Measurements from ENCODE around the gene BCL7C. TPM values are rescaled to one million over a fixed set of nuclear protein-coding genes. Genes with fewer than 3 reads are reported as not detected.

Gene BCL7C
- total RNA-seq, 1 donor from 2014 or later, result 46.3 TPM

DNA sequence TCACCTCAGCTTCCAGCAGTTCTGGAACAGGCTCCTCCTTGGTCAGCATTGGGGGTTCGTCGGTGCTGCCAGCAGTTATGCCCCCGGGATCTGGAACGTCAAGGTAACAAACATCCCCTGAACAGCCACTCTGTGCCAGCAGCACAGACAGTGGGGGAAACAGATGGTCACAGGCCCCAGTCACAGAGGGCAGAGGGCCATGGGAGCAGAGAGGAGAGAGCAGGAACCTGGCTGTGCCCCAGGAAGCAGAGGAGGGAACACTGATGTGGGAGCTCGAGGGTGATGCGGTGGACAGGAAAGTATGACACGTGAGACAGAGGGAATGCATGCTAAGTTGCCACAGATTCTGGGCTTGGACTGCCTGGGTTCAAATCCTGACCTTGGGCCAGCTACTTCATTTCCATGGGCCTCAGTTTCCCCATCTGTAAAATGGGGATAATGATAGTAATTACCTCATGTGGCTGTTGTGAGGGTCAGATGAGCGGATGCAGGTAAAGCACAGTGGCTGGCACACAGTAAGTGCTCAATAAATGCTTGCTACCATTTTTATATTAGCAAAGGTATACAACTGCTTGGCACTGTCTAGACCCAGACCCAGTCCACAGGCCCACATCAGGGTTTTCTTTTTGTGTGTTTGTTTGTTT lies 4.9 kb downstream of the BCL7C start:
- TF ChIP-seq, protein P1, sequence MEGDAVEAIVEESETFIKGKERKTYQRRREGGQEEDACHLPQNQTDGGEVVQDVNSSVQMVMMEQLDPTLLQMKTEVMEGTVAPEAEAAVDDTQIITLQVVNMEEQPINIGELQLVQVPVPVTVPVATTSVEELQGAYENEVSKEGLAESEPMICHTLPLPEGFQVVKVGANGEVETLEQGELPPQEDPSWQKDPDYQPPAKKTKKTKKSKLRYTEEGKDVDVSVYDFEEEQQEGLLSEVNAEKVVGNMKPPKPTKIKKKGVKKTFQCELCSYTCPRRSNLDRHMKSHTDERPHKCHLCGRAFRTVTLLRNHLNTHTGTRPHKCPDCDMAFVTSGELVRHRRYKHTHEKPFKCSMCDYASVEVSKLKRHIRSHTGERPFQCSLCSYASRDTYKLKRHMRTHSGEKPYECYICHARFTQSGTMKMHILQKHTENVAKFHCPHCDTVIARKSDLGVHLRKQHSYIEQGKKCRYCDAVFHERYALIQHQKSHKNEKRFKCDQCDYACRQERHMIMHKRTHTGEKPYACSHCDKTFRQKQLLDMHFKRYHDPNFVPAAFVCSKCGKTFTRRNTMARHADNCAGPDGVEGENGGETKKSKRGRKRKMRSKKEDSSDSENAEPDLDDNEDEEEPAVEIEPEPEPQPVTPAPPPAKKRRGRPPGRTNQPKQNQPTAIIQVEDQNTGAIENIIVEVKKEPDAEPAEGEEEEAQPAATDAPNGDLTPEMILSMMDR (IDR thresholded peaks at IDR 0.05; ENCODE audit: insufficient read depth, low read length, poor library complexity, severe bottlenecking), result no peak
- DNase-seq (ENCODE audit: low read depth), result no peak
- Histone ChIP-seq H3K27me3 (ENCODE audit: control insufficient read depth, insufficient read depth, low read length) (no peaks in the 10 kb centered on the region), H3K4me3 (ENCODE audit: low read depth, low read length) (no peak overlapping the region), H3K36me3 (ENCODE audit: control insufficient read depth, insufficient read depth, low read length) (peaks cover 2% of the 10 kb centered on the region)

GRCh38 chr16:30887927-30888326 lies 6.0 kb downstream of the BCL7C start:
- H3K27me3 ChIP-seq (ENCODE audit: control insufficient read depth, insufficient read depth, low read length), result no peaks in the 10 kb centered on the region
- peaks cover 2% of the 10 kb centered on the region for H3K36me3 ChIP-seq (ENCODE audit: control insufficient read depth, insufficient read depth, low read length)
- no peak overlapping the region for H3K4me3 ChIP-seq (ENCODE audit: low read depth, low read length)
- TF ChIP-seq, protein P1 (IDR thresholded peaks at IDR 0.05; ENCODE audit: insufficient read depth, low read length, poor library complexity, severe bottlenecking), result no peak
- no peak for DNase-seq (ENCODE audit: low read depth)

- Histone ChIP-seq H3K27me3 (ENCODE audit: control insufficient read depth, insufficient read depth, low read length) (no peaks in the 10 kb centered on the region), H3K4me3 (ENCODE audit: low read depth, low read length) (no peak overlapping the region), H3K36me3 (ENCODE audit: control insufficient read depth, insufficient read depth, low read length) (peaks cover 2% of the 10 kb centered on the region)
- DNase-seq (ENCODE audit: low read depth), result no peak
- TF ChIP-seq, protein P1 (IDR thresholded peaks at IDR 0.05; ENCODE audit: insufficient read depth, low read length, poor library complexity, severe bottlenecking), result no peak
These were observed 7.7 kb downstream of the BCL7C start for GRCh38 chr16:30886145-30886544.

GRCh38 chr16:30885196-30885595 lies 8.7 kb downstream of the BCL7C start:
- H3K4me3 ChIP-seq (ENCODE audit: low read depth, low read length), result no peak overlapping the region
- TF ChIP-seq, protein P1 (IDR thresholded peaks at IDR 0.05; ENCODE audit: insufficient read depth, low read length, poor library complexity, severe bottlenecking), result no peak
- H3K36me3 ChIP-seq (ENCODE audit: control insufficient read depth, insufficient read depth, low read length), result peaks cover 2% of the 10 kb centered on the region
- no peak for DNase-seq (ENCODE audit: low read depth)
- no peaks in the 10 kb centered on the region for H3K27me3 ChIP-seq (ENCODE audit: control insufficient read depth, insufficient read depth, low read length)

DNA sequence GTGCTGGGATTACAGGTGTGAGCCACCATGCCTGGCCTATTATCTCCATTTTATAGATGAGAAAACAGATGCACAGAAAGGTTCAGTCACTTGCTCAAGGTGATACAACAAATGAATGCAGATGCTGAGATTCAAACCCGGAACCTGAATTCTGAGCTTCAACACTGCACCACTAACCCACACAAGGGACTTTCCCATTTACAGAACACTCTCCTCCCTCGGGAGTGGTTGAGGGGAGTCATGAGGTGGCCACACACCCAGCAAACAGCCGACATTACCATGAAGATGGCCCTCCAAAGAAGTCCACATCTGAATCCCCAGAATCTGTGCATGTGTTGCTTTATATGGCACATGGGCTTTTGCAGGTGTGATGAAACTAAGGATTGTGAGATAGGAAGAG lies 9.1 kb downstream of the BCL7C start:
- TF ChIP-seq, protein P1 (IDR thresholded peaks at IDR 0.05; ENCODE audit: insufficient read depth, low read length, poor library complexity, severe bottlenecking), result no peak
- DNase-seq (ENCODE audit: low read depth), result no peak
- Histone ChIP-seq H3K4me3 (ENCODE audit: low read depth, low read length) (no peak overlapping the region), H3K27me3 (ENCODE audit: control insufficient read depth, insufficient read depth, low read length) (no peaks in the 10 kb centered on the region), H3K36me3 (ENCODE audit: control insufficient read depth, insufficient read depth, low read length) (peaks cover 2% of the 10 kb centered on the region)

Measured in kidney epithelial cell (primary cell).